HFF-Myc (cell line): ENCODE results near the gene HAAO.
"Not testable (repeated sequence)": the region's sequence is repeated elsewhere in the genome, so short reads cannot be mapped to it uniquely, and the experiment has no call there.

Experiments
- DNase-seq: peaks from one replicate; pipeline ENCODE4 v3.0.0-alpha.2; 2011; ENCODE audit warnings: low read depth; ENCODE audit errors: extremely low read depth
- H3K4me3 ChIP-seq: replicated peaks from 2 replicates; pipeline ENCODE4 v1.5.1; 2011; ENCODE audit warnings: low read depth, mild to moderate bottlenecking, control low read depth, low read length
- CTCF ChIP-seq: IDR thresholded peaks from 2 replicates; pipeline ENCODE4 v1.5.1; 2012; ENCODE audit warnings: mild to moderate bottlenecking, low read depth, low read length, control low read depth; ENCODE audit errors: missing control alignments

Gene HAAO

GRCh38 chr2:42742740-42743658 is 49.4 kb downstream of the HAAO start:
- no peak overlapping the region for H3K4me3 ChIP-seq
- no peak for DNase-seq
- no peak for TF ChIP-seq CTCF

- DNase-seq: no peak
- no peak for TF ChIP-seq CTCF
- no peak overlapping the region for H3K4me3 ChIP-seq
Measured at GRCh38 chr2:42741140-42741539, 51.2 kb downstream of the HAAO start.

GRCh38 chr2:42736598-42737322 is 55.6 kb downstream of the HAAO start:
- no peak for TF ChIP-seq CTCF
- H3K4me3 ChIP-seq: no peak overlapping the region
- DNase-seq: no peak

GRCh38 chr2:42733852-42734251 is 58.5 kb downstream of the HAAO start:
- H3K4me3 ChIP-seq: no peak overlapping the region
- no peak for DNase-seq
- no peak for TF ChIP-seq CTCF

GRCh38 chr2:42731316-42731715 is 61.1 kb downstream of the HAAO start:
- H3K4me3 ChIP-seq, DNase-seq: not testable (repeated sequence)

GRCh38 chr2:42726680-42727079 is 65.7 kb downstream of the HAAO start:
- no peak for DNase-seq
- no peak for TF ChIP-seq CTCF
- H3K4me3 ChIP-seq: no peak overlapping the region

- no peak for TF ChIP-seq CTCF
- H3K4me3 ChIP-seq: no peak overlapping the region
- DNase-seq: no peak
Measured at GRCh38 chr2:42725657-42726056, 66.7 kb downstream of the HAAO start.
